Right lobe of liver (tissue), 4 donors: ENCODE results near the gene GRHL3.

Experiments
- CTCF ChIP-seq, 4 donors: fragments of 200-600 bp in 3 of 4; fragments of 450-650 bp in 1 of 4; IDR thresholded peaks; one replicate each; pipeline versions ENCODE4 v1.5.1 to v1.8.0; 2016 to 2022; ENCODE audit warnings: antibody characterized with exemption in 4 of 4, mild to moderate bottlenecking in 2 of 4
- POLR2A ChIP-seq: fragments of 450-650 bp; IDR thresholded peaks from one replicate; pipeline ENCODE4 v1.6.1; 2017; ENCODE audit warnings: antibody characterized with exemption, mild to moderate bottlenecking
- donor health status: DM: no; HTN: no; CAD: no.
- donor health status: DM: no; HTN: no; CAD: no.
- donor health status: DM: no; HTN: yes; CAD: no.

- no peak for TF ChIP-seq CTCF (IDR thresholded peaks at IDR 0.05)
- no peak for TF ChIP-seq POLR2A
Observed at GRCh38 chr1:24381256-24381655, 62.1 kb downstream of the GRHL3 start.
